GM21447 (cell line): ENCODE data around the gene BTBD1.

Source experiments
- ATAC-seq: cut with Tn5 transposase; IDR thresholded peaks from one replicate; pipeline ENCODE4 v1.9.1; 2021; ENCODE audit not compliant: unreplicated experiment

Gene BTBD1

DNA sequence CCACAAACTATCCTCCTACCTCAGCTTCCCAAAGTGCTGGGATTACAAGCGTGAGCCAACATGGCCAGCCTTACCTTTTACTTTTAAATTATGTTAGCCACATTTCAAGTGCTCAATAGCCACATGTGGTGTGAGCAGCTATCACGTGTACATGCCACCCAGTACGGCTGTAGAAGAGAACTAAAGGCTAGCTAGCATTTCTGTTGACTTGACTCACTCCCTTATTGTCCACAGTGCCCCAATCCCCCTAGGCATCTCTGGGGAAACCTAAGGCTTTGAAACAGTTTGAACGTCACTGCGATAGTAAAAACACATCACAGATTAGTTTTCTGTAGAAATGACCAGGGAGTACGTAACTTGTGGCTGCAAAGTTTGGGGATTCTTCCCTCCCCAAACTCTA is 67.6 kb downstream of the BTBD1 start:
- ATAC-seq: no peak

DNA sequence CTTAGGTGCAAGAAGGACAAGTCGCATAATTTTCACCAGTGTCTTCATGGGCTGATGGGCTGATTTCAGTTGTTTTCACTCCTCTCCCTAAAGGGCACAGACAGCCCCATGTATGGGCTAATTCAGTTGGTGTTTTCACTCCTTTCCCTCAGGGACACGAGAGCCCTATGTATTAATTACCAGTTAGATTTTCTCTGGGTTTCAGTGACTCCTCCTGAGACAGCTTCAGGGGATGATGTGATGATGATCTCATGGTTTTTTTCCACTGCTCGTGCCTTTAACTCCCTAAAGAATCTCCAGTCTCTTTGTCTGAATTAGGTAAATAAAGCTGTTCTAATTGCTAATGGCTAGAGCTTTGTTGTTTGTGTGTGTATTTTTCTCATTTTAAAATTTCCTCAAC is 71.1 kb downstream of the BTBD1 start:
- no peak for ATAC-seq

DNA sequence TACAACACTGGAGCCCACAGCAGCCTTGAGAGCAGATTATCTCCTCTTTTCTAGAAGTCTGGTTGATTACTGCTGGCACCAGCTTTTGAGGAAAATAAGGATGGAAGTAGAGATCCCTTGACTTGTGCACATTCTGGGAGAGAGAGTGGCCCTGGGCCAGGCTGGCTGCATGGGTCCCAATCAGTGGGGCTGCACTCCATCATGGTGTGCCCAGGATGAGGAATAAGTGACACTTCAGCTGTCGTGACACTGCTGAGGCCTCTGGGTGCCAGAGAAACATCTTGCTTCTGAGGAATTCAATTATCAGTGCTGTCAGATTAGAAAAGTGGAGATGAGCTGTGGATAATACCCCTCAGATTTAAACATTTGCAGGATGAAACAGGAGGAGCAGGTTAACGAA is 72.0 kb downstream of the BTBD1 start:
- no peak for ATAC-seq

DNA sequence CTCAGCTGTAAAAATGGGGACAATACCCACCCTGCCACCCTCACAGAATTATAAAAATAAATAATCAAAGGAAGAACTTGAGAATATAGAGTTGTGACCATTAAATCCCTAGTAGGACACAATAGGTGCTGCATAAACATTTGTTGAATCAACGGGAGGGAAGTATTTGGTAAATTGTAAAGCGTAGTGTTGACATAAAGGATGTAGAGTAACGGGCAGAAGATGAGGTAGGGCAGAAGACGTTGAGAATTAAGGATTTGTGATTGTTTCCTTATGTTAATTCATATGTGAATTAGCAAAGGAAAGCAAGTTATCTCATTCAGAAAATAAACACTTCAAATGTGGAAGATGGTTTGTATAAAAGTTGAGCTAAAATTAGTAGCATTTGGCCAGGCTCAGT is 73.9 kb downstream of the BTBD1 start:
- no peak for ATAC-seq

DNA sequence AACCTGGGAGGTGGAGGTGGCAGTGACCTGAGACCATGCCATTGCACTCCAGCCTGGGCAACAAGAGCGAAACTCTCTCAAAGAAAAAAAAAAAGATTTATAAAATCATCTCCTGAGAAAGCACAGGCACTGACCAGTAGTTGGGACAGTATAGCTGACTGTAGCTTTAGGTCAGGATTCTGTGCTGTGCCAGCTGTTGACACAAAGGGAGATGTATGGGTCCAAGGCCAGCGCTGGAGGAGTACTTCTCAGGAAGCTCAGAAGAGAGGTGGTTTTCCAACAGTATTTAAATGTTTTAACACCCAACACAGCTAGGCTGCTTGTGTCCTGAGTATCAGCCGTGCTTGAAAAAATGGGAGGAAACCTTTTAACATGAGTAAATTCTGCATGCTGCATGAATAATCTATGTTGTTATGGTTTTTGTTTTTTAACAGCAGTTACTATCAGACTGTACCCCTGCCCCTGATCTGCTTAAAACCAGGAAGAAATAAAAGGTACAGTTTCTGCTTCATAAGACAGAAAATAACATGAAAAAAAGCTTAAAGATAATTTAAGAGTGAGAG is 74.5 kb downstream of the BTBD1 start:
- ATAC-seq: no peak

DNA sequence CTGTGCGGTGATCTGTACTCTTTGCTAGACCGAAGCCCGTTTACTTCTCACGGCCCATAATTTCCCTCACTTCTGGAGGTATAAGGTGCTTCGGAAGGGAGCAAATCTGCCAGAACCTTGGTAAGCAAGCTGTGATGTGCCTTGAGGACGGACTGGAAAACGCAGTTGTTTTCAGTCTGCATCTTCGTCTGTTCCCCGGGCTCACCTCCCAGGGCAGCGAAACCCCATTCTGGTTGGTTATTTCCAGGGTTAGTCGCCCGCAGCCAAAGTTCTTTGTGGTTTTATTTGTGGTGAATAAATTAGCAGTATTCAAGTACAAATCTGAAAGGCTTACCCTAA is 80.6 kb downstream of the BTBD1 start:
- ATAC-seq: peak; percentile 29

DNA sequence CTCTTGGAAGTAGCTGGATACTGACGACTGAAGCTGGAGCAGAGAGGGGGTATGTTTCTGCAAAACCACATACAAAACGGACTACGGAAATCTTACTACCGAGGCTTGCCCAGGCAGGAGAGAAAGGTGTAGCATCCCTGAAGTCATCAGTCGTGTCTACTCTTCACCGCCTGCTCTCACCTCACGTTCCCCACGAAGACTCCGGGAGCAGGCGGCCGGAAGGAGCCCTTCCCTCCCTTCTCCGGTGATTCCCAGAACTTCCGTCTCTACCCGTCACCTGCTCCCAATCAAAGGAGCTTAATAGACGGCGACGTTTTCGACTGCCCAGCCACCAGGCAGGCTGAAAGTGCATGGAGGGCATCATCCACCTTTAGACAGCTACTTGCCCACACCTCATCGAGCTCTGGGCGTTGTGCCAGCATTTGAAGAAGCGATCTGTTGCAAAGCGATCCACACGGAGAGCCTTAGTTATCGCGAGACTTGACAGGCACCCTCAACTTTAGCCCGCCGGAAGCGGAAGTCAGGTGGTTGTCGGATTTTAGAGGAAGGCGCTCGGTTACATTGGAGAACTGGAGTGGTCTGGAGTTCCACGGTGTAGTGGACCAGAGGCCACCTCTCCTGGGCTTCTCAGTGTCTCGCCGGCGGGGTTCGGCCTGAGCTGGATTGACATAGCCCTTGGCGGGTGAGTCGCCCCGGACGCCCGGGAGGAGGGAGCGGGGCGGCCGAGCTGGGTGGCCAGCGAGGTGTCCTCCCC is 81.2 kb downstream of the BTBD1 start, which contains the start of gene RAMAC:
Gene RAMAC (plus strand): TSS at position 523 of the 754 bp plus-strand sequence. CDS start 2,809 bp downstream, outside the sequence.
- peak; percentile 96 for ATAC-seq

DNA sequence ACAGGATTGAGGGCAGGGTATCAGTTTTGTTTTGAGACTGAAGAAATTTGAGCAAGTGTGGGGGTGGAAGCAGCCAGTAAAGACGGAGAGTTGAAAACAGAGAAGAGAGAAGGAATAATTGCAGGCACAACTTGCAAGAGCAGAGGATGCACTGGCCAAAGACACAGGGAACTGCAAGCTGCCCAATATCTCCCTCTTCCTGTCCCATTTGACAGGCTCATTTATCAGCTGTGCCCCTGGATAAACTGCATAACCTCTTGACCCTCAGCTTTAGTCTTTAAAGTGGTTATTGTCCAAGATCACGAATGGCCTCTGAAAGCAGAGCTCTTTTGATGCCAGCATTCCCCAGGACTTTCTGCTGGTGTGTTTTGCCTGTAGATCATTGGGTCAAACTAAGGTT is 86.1 kb downstream of the BTBD1 start:
- no peak for ATAC-seq

DNA sequence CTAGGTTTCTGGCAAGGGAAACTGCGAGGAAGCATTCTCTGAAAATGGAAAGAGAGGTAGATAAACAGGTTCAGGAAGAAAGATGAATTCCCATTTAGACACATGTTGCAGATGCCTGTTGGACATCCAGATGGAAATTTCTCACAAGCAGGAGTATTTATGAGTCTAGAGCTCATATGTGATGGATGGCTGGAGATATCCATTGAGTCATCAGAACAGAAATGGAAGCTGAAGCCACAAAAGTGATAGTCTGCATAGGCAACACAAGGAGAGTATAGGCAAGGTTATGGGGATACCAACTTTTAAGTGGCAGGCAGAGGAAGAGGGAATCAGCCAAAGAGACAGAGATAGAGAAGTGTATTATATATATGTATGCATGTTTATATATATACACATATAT is 87.3 kb downstream of the BTBD1 start:
- ATAC-seq: no peak

DNA sequence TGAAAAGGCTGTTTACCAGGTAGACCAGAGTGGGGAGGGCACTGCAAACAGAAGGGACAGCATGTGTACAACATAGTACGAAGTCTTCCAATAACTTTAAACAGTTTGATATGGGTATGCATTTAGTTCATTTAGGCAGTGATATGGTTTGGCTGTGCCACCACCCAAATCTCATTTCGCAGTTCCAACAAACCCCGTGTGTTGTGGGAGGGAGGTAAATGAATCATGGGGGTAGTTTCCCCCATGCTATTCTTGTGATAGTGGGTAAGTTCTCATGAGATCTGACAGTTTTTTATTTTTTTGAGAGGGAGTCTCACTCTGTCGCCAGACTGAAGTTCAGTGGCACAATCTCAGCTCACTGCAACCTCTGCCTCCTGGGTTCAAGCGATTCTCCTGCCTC is 88.6 kb downstream of the BTBD1 start:
- no peak for ATAC-seq

DNA sequence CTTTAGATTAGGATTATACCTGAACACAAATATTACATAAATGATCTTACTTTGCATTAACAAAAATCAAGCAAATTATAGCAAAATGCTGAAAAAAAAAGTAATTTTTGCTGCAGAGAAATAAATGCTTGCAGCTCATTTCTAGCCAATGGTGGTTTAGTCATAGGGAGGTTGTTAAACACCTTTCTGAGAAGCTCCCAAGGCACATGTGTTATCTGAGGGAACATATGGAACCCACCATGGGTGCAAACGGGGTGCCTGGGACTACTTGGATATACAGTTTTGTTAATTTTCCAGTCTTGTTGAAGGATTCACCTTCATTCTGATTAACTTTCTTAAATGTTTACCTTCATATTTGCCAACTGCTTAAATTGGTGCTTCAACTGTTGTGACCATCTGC is 90.0 kb downstream of the BTBD1 start:
- ATAC-seq: no peak

DNA sequence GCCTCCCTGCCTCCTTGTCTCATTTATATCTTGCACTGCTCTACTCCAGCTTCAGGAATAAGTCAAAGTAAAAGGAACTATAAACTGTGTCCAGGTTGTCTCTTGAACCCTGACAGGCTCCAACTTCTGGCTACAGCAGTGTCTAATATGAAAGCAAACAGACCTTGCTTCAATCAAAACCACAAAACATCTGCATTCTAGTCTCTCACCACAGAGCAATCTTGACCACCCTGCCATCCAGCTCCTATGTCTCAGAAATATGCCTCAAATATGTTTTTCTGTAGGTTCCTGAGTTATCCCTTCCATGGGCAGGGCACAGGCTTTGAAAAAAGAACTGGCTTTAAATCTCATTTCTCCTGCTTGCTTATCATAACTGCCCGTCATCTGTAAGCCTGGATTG is 94.1 kb downstream of the BTBD1 start:
- no peak for ATAC-seq

DNA sequence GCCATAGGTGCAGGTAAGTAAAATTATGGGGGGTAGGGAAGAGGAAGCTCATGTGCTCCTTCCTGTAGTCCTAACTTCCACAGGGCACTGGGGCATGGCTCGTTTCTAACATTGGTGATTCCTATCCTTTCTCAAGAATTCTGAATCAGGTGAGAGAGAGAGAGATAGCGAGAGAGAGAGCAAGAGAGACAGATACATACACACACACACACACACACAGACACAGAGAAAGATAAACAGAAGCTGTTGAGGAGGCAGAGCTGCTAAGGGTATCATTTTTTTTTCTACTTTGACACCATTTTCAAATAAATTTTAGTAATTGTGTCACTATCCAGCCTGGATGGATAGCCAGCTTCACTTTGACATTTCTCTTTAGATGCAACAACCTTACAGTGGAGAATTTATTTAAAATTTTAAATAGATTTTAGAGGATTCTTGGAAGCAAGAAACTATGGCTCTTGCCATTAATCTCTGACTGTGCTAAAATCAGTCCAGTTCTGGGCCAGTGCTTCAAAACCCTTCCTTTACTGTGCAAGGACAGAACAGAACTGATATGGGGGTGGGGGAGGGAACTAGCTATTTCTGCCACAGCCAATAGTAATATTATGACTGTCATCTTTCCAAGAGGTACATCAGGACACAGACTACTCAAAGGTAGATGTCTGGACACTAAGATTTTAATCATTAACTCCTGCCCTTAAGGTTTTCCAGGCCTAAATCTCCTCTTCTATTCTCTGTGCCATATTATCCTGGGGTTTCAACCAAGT is 95.7 kb downstream of the BTBD1 start:
- ATAC-seq: no peak

DNA sequence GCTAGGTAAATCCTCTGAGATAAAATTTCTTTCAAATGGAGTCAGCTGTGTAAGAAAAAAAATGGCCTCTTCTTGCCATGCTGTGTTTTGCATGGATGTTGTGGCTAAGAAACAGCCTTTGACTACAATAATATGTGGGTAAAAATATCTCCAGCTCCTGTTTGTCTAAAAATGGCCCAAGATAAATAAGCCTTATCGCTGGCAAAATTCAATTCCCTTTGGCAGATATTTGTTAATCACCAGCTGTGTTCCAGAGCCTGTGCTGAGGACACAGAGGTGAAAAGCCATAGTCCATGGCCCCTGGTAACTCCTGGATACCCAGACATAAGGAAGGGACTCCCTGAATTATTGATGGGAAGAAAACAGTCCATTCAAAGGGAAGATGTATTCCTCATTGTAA is 96.4 kb downstream of the BTBD1 start:
- ATAC-seq: no peak

DNA sequence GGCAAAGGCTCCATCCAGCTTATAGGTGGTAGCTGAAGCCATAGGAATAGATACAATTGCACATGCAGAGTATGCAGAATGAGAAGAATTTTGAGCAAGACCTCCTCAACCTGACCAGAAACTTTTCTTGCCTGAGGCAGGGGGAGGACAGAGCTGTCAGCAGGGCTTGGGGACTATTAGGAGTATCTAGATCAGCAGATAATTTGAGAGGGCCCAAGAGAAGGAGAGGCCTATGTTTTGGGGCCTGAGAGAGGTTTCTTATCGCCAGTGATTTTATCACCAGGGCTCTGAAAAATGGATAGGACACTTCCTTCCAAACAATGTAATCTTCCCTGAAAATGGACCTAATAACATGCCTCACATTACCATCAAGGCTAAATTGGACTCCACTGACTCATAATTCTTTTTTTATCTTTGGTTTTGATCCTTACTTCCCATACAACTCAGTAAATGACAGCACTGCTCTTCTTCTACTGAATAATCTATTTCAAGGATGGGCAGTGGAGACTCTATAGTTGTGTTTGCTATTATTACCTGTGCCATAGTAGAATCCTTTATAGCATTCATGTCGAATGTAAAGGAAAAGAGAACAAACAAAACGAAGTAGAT is 96.9 kb downstream of the BTBD1 start:
- ATAC-seq: no peak

DNA sequence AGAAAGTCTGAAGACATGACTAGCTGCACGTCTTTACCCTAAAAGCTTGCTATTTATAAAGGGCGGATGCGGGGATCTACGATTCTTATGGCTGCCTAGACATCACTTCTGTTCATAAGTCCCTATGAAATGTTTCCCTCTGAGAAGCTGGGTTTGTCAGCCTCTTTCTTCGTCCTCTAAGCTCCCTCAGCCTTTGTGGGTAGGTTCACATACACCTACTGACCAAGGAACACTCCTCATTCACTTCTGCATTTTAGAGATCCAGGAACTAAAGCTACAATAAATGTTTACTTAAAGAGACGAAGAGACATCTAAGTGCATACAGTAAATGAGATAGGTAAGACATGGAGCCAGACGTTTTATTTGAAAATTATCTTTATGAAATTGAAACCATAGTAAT is 97.7 kb downstream of the BTBD1 start:
- ATAC-seq: no peak

DNA sequence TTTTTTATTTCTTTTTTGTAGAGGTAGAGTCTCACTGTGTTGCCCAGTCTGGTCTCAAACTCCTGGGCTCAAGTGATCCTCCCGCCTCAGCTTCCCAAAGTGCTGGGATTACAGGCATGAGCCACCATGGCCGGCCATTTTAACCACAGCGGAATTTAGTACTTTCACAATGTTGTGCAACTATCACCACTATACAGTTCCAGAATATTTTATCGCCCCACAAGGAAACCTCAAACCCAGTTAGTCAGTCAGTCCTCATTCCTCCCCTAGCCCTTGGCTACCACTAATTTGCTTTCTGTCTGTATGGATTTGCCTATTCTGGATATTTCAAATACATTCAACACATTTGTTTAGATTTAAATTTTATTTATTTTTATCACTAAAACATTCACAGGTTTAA is 99.0 kb downstream of the BTBD1 start:
- no peak for ATAC-seq

DNA sequence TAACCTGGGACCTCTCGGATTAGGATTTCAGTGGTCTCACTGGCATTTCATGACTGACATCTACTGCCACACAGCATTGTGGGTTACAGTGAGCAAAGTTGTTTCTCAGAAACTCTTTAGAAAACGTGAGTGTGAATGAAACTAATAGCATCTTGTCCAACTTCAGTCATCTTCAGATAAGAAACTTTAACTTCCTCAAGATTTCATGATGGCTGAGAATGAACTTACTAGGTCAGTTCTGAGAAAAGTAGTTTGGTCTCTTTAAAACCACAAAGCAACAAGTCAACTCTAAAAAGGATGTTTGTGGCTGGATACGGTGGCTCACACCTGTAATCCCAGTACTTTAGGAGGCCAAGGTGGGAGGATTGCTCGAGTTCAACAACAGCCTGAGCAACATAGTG is 100.4 kb downstream of the BTBD1 start:
- peak; percentile 85 for ATAC-seq
